Liver (tissue), 3 donors: ENCODE data around the gene XRCC5.

Source experiments
- CTCF ChIP-seq: fragments of 150-350 bp; IDR thresholded peaks from 2 replicates; pipeline ENCODE4 v1.5.1; 2017; ENCODE audit warnings: improper control_type of control experiment, low read depth, low read length; ENCODE audit not compliant: missing input control
- FOXA1 ChIP-seq: IDR thresholded peaks from 2 replicates; pipeline ENCODE4 v1.6.1; 2016; ENCODE audit warnings: antibody characterized with exemption
- FOXA2 ChIP-seq: IDR thresholded peaks from 2 replicates; pipeline ENCODE4 v1.6.1; 2016; ENCODE audit warnings: antibody characterized with exemption
- MAX ChIP-seq: IDR thresholded peaks from 2 replicates; pipeline ENCODE4 v1.6.1; 2016; ENCODE audit warnings: antibody characterized with exemption
- NR2F2 ChIP-seq: IDR thresholded peaks from 2 replicates; pipeline ENCODE4 v1.6.1; 2016; ENCODE audit warnings: antibody characterized with exemption
- REST ChIP-seq: IDR thresholded peaks from 2 replicates; pipeline ENCODE4 v1.6.1; 2016; ENCODE audit warnings: antibody characterized with exemption, mild to moderate bottlenecking
- SP1 ChIP-seq: IDR thresholded peaks from 2 replicates; pipeline ENCODE4 v1.6.1; 2018; ENCODE audit warnings: antibody characterized with exemption, mild to moderate bottlenecking
- TF ChIP-seq, protein P1 (sequence below): IDR thresholded peaks from 2 replicates; pipeline ENCODE4 v1.6.1; 2016; ENCODE audit warnings: antibody characterized with exemption
- donor health status: healthy.
- donor health status: healthy.

GRCh38 chr2:216192931-216193330 lies 83.8 kb downstream of the XRCC5 start:
- TF ChIP-seq FOXA2 = no peak
- TF ChIP-seq MAX = no peak
- no peak for TF ChIP-seq CTCF
- no peak for TF ChIP-seq NR2F2
- TF ChIP-seq SP1 = no peak
- TF ChIP-seq, protein P1, sequence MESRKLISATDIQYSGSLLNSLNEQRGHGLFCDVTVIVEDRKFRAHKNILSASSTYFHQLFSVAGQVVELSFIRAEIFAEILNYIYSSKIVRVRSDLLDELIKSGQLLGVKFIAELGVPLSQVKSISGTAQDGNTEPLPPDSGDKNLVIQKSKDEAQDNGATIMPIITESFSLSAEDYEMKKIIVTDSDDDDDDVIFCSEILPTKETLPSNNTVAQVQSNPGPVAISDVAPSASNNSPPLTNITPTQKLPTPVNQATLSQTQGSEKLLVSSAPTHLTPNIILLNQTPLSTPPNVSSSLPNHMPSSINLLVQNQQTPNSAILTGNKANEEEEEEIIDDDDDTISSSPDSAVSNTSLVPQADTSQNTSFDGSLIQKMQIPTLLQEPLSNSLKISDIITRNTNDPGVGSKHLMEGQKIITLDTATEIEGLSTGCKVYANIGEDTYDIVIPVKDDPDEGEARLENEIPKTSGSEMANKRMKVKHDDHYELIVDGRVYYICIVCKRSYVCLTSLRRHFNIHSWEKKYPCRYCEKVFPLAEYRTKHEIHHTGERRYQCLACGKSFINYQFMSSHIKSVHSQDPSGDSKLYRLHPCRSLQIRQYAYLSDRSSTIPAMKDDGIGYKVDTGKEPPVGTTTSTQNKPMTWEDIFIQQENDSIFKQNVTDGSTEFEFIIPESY = no peak
- TF ChIP-seq FOXA1 = no peak
- TF ChIP-seq REST = no peak
